HG02759 (cell line): Measurements from ENCODE around the gene YTHDC2.
"Not testable (repeated sequence)": the region's sequence is repeated elsewhere in the genome, so short reads cannot be mapped to it uniquely, and the experiment has no call there.

Experiments
- ATAC-seq: cut with Tn5 transposase; IDR thresholded peaks from one replicate; pipeline ENCODE4 v1.9.1; 2021; ENCODE audit warnings: mild to moderate bottlenecking, moderate library complexity; ENCODE audit not compliant: unreplicated experiment

The YTHDC2 gene

GRCh38 chr5:113600255-113600905, 86.9 kb downstream of the YTHDC2 start:
- no peak for ATAC-seq

- no peak for ATAC-seq
Observed at GRCh38 chr5:113601423-113601822, 87.9 kb downstream of the YTHDC2 start.

GRCh38 chr5:113603246-113603645, 89.8 kb downstream of the YTHDC2 start:
- not testable (repeated sequence) for ATAC-seq

- ATAC-seq, result peak; percentile 90
Observed at GRCh38 chr5:113606298-113607134, 93.0 kb downstream of the YTHDC2 start.

- no peak for ATAC-seq
Observed at GRCh38 chr5:113607361-113607760, 93.9 kb downstream of the YTHDC2 start.

- no peak for ATAC-seq
Observed at GRCh38 chr5:113608113-113608596, 94.7 kb downstream of the YTHDC2 start.

- peak; percentile 62 for ATAC-seq
Observed at GRCh38 chr5:113612060-113612496, 98.6 kb downstream of the YTHDC2 start.

GRCh38 chr5:113614191-113614590, 100.7 kb downstream of the YTHDC2 start:
- no peak for ATAC-seq

GRCh38 chr5:113615708-113616107, 102.2 kb downstream of the YTHDC2 start:
- ATAC-seq, result no peak

- ATAC-seq, result no peak
Observed at GRCh38 chr5:113617191-113617796, 103.8 kb downstream of the YTHDC2 start.

GRCh38 chr5:113632996-113633395, 119.5 kb downstream of the YTHDC2 start:
- no peak for ATAC-seq

- ATAC-seq, result no peak
Observed at GRCh38 chr5:113634957-113635356, 121.5 kb downstream of the YTHDC2 start.

GRCh38 chr5:113641715-113642114, 128.2 kb downstream of the YTHDC2 start:
- no peak for ATAC-seq
